GM12873 (cell line): ENCODE measurements around the gene JAM3.

ENCODE experiments used
- TF ChIP-seq, protein P1 (sequence below): IDR thresholded peaks from 2 replicates; pipeline ENCODE4 v1.5.1; 2012; ENCODE audit warnings: low read depth, mild to moderate bottlenecking, moderate library complexity, low read length, control low read depth; ENCODE audit not compliant: insufficient read depth; ENCODE audit errors: missing control alignments

Gene JAM3

DNA sequence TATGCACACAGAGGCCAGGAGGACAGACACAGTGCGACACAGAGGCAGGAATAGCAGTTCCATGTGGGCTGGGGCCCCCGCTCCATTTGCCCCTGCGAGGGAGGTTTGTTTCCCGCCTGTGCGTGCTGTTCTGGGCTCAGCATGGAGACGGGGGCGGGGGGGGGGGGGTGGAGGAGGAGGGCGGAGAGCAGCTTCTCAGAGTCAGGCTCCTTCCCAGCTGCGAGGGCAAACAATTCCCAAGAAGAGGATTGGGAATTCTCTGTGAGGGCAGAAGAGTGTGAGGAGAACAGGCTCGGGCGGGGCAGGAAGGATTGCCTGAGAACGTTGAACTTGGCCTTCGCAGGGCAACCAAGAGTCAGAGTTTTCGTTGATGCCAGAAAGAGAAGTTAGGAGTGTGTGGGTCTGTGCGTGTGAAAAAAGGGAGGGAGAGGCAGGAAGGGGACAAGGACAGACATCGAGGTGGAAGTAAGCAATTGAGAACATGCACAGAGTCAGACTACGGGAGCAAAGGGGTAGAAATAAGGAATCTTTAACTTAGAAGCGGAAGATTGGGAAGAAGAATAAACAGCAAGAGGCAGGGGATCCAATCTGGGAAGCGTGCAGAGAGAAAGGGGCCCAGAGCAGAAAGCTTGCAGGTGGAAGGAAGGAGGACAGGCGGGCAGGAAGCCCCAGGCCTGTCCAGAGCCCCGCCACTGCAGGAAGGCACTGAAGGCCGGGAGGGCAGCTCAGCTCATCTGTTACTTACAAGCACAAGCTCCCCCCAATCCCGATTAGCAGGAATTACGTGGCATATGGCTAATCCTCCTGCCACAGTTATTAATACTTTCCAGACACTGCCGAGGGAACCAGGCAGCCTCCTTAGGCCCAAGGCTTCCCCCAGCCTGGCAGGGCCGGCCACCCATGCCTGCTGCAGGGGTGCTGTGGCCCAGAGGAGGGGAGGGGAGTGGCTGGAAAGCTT, 15.6 kb upstream of the JAM3 start:
- TF ChIP-seq, protein P1, sequence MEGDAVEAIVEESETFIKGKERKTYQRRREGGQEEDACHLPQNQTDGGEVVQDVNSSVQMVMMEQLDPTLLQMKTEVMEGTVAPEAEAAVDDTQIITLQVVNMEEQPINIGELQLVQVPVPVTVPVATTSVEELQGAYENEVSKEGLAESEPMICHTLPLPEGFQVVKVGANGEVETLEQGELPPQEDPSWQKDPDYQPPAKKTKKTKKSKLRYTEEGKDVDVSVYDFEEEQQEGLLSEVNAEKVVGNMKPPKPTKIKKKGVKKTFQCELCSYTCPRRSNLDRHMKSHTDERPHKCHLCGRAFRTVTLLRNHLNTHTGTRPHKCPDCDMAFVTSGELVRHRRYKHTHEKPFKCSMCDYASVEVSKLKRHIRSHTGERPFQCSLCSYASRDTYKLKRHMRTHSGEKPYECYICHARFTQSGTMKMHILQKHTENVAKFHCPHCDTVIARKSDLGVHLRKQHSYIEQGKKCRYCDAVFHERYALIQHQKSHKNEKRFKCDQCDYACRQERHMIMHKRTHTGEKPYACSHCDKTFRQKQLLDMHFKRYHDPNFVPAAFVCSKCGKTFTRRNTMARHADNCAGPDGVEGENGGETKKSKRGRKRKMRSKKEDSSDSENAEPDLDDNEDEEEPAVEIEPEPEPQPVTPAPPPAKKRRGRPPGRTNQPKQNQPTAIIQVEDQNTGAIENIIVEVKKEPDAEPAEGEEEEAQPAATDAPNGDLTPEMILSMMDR = no peak

DNA sequence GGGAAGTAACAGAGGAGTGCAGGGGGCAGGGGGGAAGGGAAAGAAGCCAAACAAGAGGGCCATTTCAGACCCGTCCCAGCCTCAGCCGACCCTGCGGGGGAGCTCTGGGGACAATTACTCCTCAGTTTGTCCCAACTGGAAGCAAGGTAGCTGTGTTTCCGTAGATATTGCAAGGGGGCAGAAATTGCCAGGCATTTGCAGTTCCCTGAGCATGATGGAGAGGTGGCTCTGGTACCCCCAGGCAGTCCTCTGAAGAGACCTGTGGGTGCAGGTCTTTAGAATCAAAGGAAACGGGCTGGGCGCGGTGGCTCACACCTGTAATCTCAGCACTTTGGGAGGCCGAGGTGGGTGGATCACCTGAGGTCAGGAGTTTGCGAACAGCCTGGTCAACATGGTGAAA, 13.8 kb upstream of the JAM3 start:
- TF ChIP-seq, protein P1 = no peak

DNA sequence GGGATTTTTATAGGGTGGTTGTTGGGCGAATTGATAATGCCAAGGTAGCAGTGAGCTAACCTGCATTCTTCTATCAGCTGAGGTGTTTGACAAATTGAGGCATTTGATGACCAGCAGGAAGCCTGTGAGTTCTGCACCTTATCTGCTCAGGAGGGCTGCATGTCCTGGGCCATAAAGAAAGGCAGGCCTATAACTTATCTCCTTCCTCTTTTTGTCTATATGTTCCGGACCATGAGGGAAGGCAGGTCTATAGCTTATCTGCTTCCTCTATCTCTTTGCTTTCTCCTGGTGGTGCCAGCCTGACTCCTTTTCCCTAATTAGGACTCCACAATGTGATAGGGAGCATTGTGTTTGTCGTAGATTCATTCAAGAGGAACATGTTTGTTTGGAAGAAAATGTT, 8.6 kb upstream of the JAM3 start:
- TF ChIP-seq, protein P1 = no peak

DNA sequence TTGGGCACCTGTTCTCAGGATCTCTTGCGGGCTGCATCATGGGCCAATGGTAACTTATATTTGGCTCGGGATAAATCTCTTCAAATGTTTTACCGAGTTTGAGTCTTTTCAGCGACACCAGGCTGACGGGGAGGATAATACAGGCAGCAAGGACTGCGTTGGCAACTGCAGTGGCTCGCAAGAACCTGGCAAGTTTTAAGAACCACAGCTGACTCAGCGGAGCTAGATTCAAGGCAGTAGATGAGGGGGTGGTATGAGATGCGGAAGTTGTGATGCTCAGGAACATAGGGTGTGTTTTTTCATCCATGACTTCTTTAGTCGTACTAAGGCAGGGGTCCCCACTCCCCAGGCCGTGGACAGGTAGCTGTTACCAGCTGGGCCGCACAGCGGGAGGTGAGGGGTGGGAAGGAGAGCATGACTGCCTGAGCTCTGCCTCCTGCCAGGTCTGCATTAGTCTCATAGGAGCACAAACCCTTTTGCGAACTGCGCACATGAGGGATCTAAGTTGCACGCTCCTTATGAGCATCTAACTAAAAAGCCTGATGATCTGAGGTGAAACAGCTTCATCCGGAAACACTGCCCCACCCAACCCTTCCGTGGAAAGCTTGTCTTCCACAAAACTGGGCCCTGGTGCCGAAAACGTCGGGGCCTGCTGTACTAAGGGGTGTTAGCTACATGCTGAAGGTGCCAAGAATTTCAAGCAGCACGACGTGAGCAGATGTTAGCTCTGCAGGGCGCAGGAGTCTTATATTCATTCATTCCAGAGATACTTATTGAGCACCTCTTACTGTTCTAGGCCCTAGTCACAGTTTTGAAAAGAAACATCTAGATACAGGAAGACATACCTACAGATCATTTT, 6.4 kb upstream of the JAM3 start:
- TF ChIP-seq, protein P1 = no peak

DNA sequence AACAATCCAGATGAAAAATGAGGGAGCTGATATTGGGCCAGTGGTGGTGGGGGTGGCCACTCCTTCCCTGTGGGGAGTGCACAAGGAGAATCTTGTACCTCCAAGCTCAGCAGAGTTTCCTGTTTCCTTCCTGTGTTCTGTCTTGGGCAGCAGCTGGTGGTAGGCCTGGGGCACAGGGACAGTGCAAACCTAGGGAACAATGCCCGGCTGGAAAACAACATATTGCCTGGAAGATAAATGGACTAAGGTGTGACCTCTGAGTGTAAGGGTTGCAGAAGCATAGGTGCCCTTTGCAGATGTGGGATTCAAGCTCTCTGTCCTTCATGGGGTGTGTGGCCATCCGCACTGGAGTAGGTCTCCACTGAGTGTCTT, 5.8 kb upstream of the JAM3 start:
- TF ChIP-seq, protein P1 = no peak

DNA sequence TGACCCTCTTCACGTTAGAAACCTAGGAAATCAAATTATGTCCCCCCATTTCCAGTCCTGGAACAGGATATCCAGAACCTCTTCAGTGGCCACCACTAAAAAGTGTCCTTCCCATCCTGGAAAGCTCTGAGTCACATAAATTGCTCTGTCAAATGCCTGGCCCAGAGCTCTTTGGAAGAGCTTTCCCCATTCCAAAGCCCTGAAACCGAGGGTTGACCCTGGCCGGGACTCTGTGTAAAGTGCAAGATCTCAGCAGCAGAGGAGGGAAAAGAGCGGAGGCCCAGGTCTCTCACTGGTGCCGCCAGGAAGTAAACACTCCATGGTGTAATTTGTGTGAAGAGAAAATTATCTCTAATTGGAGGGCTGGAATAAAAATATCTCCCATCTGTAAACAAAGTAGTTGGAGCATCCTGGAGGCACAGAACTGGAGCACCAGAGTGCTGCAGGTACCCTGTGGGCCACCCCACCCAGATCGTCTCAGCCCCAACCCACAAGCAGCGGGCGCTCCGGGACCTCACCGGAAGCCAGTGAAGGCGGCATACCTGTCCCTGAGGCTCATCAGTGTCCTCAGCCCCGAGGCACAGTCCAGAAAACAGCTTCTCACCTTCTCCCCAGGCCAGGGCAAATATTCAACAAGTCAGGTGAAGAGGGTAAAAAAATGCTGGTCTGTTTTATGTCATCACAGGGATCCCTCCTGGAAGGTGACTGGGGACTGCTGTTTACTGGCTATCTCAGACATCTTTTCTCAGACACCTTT, 4.7 kb upstream of the JAM3 start:
- TF ChIP-seq, protein P1 = no peak

DNA sequence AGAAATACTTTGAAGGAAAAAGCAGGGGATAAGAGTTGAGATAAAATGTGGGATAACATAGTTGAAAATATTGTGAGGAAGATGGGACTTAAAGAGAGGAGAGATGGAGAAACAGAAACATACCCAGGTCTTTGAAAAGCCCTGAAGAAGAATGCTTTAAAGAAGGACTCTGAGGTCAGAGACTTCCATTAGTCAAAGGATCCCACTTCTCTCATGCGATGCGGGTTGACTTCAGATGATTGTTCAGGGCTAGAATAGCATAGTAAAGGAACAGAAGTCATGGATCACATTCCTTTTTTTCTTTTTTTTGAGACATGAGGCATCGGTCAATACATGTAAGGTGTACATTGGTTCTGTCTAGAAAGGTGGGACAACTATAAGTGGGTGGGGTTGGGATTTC, 3.5 kb upstream of the JAM3 start:
- TF ChIP-seq, protein P1 = no peak
